Stimulated activated CD8-positive, alpha-beta memory T cell treated with anti-CD3 and anti-CD28 coated beads, Interleukin-4, amount 100 ng/mL, for 24 hours (primary cell): Measurements from ENCODE around the gene ZMIZ1.

Experiments
- DNase-seq: peaks from one replicate; pipeline ENCODE4 v3.0.0-alpha.2; 2020; ENCODE audit warnings: low read depth

The ZMIZ1 gene

GRCh38 chr10:79230328-79230830, 161.6 kb downstream of the ZMIZ1 start:
- no peak for DNase-seq

GRCh38 chr10:79230850-79231249, 162.1 kb downstream of the ZMIZ1 start:
- no peak for DNase-seq

GRCh38 chr10:79231908-79232307, 163.1 kb downstream of the ZMIZ1 start:
- DNase-seq = no peak

GRCh38 chr10:79232864-79233263, 164.1 kb downstream of the ZMIZ1 start:
- DNase-seq = no peak

GRCh38 chr10:79234391-79235315, 165.9 kb downstream of the ZMIZ1 start:
- no peak for DNase-seq

- no peak for DNase-seq
Measured at GRCh38 chr10:79235765-79236432, 167.1 kb downstream of the ZMIZ1 start.

GRCh38 chr10:79236433-79236765, 167.6 kb downstream of the ZMIZ1 start:
- no peak for DNase-seq

- no peak for DNase-seq
Measured at GRCh38 chr10:79237454-79238157, 168.8 kb downstream of the ZMIZ1 start.

GRCh38 chr10:79238158-79238520, 169.4 kb downstream of the ZMIZ1 start:
- DNase-seq = no peak

GRCh38 chr10:79238606-79239005, 169.8 kb downstream of the ZMIZ1 start:
- no peak for DNase-seq

- DNase-seq = no peak
Measured at GRCh38 chr10:79239275-79239779, 170.6 kb downstream of the ZMIZ1 start.

GRCh38 chr10:79239924-79240581, 171.3 kb downstream of the ZMIZ1 start:
- no peak for DNase-seq

- DNase-seq = no peak
Measured at GRCh38 chr10:79241629-79241989, 172.8 kb downstream of the ZMIZ1 start.

GRCh38 chr10:79241990-79242619, 173.3 kb downstream of the ZMIZ1 start:
- peak; percentile 41 for DNase-seq

- DNase-seq = peak; percentile 45
Measured at GRCh38 chr10:79242620-79243152, 173.9 kb downstream of the ZMIZ1 start.

GRCh38 chr10:79243181-79244067, 174.7 kb downstream of the ZMIZ1 start:
- peak; percentile 55 for DNase-seq

GRCh38 chr10:79244068-79244442, 175.3 kb downstream of the ZMIZ1 start:
- no peak for DNase-seq

- no peak for DNase-seq
Measured at GRCh38 chr10:79244841-79245504, 176.2 kb downstream of the ZMIZ1 start.

GRCh38 chr10:79245539-79246208, 176.9 kb downstream of the ZMIZ1 start:
- DNase-seq = no peak
